GM21576 (cell line): ENCODE measurements around the gene EIF4H.
A peak's percentile ranks its signal among the peaks of the same experiment; 100 is the strongest.
"Not testable (repeated sequence)": the region's sequence is repeated elsewhere in the genome, so short reads cannot be mapped to it uniquely, and the experiment has no call there.

Source experiments
- ATAC-seq: cut with Tn5 transposase; IDR thresholded peaks from one replicate; pipeline ENCODE4 v1.9.1; 2021; ENCODE audit warnings: mild to moderate bottlenecking, moderate library complexity; ENCODE audit not compliant: unreplicated experiment

EIF4H gene

GRCh38 chr7:74223711-74224510 is 49.8 kb downstream of the EIF4H start:
- no peak for ATAC-seq

GRCh38 chr7:74224511-74224832 is 50.3 kb downstream of the EIF4H start:
- ATAC-seq = no peak

DNA sequence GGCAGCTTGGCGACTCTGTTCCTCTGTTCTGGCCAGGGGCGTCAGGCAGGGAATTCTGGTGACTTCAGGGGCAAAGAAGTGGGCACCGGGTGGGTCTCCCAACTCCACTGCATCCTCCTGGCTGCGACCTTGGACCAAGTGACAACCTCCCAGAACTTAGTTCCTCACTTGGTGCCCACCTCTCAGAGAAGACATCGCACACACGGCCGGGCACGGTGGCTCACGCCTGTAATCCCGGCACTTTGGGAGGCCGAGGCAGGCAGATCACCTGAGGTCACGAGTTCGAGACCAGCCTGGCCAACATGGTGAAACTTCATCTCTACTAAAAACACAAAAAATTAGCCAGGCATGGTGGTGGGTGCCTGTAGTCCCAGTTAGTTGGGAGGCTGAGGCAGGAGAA is 50.8 kb downstream of the EIF4H start:
- not testable (repeated sequence) for ATAC-seq

GRCh38 chr7:74225400-74225799 is 51.2 kb downstream of the EIF4H start:
- no peak for ATAC-seq

- no peak for ATAC-seq
These were observed 52.5 kb downstream of the EIF4H start for GRCh38 chr7:74226633-74227032.

DNA sequence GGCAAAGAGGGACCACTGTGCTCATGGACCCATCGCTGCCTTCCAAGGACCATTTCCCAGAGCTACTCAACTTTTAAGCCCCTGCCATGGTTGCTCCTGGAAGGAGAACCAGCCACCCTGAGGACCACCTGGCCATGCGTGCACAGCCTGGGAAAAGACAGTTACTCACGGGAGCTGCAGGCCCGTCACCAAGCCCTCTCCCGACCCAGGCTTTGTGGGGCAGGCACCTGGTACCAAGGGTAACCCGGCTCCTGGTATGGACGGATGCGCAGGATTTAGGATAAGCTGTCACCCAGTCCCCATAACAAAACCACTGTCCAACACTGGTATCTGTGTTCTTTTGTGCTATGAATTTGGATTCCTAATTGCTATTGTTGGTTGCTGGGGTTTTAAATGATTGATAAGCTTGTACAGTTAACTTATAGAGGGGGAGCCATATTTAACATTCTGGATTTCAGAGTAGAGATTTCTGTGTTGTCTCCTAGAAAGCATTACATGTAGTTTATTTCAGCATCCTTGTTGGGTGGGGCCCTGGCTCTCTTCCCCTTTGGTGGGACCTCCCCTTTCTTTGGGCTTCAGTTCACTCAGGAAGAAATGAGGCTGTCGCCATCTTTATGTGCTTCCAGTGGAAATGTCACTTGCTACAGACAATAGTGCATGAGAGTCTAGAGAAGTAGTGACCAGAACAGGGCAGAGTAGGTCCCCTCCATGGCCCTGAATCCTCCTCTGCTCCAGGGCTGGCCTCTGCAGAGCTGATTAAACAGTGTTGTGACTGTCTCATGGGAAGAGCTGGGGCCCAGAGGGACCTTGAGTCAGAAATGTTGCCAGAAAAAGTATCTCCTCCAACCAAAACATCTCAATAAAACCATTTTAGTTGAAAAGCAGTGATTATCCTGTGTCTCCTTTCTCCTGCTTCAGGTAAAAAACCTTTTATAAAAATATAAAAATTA is 55.1 kb downstream of the EIF4H start:
- no peak for ATAC-seq

- peak; percentile 39 for ATAC-seq
These were observed 56.5 kb downstream of the EIF4H start for GRCh38 chr7:74230446-74231231.

DNA sequence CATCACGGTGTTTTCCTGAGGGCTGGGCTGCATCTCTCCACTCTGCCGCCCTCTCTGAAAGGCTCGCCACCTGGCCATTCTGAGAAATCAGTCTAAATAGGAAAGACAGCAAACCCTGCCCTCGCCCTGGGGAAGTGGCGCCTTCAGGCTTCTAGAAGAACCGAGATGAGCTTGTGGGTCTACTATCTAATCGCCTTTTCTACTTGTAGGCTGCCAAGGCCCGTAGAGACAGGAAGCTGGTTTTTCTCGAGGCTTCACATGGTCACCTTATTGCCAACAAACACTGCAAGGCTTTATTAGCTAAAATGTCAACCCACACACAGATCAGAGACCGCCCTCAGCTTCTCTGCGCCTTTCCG is 57.1 kb downstream of the EIF4H start:
- peak; percentile 72 for ATAC-seq

GRCh38 chr7:74233655-74234285 is 59.6 kb downstream of the EIF4H start:
- no peak for ATAC-seq

- no peak for ATAC-seq
These were observed 61.5 kb downstream of the EIF4H start for GRCh38 chr7:74235518-74236268.

DNA sequence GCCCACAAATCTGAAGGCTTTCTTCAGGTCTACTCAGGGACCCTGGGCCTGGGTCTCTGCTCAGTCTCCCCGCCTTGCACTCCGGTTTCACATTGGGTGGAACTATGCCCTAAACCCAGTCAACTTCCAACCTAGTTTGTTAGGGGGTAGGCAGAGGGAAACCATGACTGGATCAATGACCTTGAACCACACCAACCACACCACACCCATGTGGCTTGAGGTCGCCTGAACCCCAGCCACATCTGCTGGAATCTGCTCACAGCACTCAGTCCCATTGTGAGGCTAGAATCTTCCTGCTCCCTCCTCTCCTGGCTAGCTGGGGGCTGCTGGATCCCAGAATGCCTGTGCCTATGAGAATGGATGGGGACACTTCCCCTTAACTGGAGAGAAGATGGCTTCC is 62.1 kb downstream of the EIF4H start:
- no peak for ATAC-seq

GRCh38 chr7:74240482-74240881 is 66.3 kb downstream of the EIF4H start:
- no peak for ATAC-seq

- ATAC-seq = no peak
These were observed 67.9 kb downstream of the EIF4H start for GRCh38 chr7:74242122-74242443.

- ATAC-seq = no peak
These were observed 72.3 kb downstream of the EIF4H start for GRCh38 chr7:74246497-74246896.
